HG02852 (cell line): ENCODE results near the gene SHISA8.
"Not testable (repeated sequence)": the region's sequence is repeated elsewhere in the genome, so short reads cannot be mapped to it uniquely, and the experiment has no call there.

Experiments
- ATAC-seq: cut with Tn5 transposase; IDR thresholded peaks from one replicate; pipeline ENCODE4 v1.9.1; 2021; ENCODE audit warnings: mild to moderate bottlenecking, moderate library complexity; ENCODE audit not compliant: unreplicated experiment

SHISA8 gene

GRCh38 chr22:41915035-41915785 is at the start of gene SHISA8:
SHISA8 (minus strand) TSS chr22:41915074; CDS start chr22:41914667, 407 bp downstream.
- ATAC-seq = no peak

GRCh38 chr22:41964112-41964491 is 49.2 kb upstream of the SHISA8 start:
- no peak for ATAC-seq

GRCh38 chr22:41963453-41964111 is 48.7 kb upstream of the SHISA8 start:
- ATAC-seq = no peak

GRCh38 chr22:41957941-41958556 is 43.2 kb upstream of the SHISA8 start:
- ATAC-seq = no peak

- ATAC-seq = no peak
These were observed 37.8 kb upstream of the SHISA8 start for GRCh38 chr22:41952713-41953112.

- ATAC-seq = no peak
These were observed 37.1 kb upstream of the SHISA8 start, which contains the start of gene SMIM45 for GRCh38 chr22:41951898-41952474. SMIM45 (plus strand) TSS chr22:41952150.

- ATAC-seq = no peak
These were observed 34.6 kb upstream of the SHISA8 start for GRCh38 chr22:41949297-41949965.

GRCh38 chr22:41948928-41949296 is 34.0 kb upstream of the SHISA8 start:
- not testable (repeated sequence) for ATAC-seq

GRCh38 chr22:41948142-41948541 is 33.3 kb upstream of the SHISA8 start:
- no peak for ATAC-seq

- no peak for ATAC-seq
These were observed 32.7 kb upstream of the SHISA8 start for GRCh38 chr22:41947424-41948080.

- peak; percentile 80 for ATAC-seq
These were observed 32.0 kb upstream of the SHISA8 start, which contains the start of gene CENPM for GRCh38 chr22:41946629-41947423. CENPM (minus strand) TSS chr22:41947152; CDS start chr22:41947076, 76 bp downstream.

GRCh38 chr22:41943661-41944209 is 28.9 kb upstream of the SHISA8 start:
- ATAC-seq = no peak

- ATAC-seq = no peak
These were observed 26.2 kb upstream of the SHISA8 start for GRCh38 chr22:41940832-41941765.

GRCh38 chr22:41939981-41940831 is 25.3 kb upstream of the SHISA8 start:
- ATAC-seq = peak; percentile 45

GRCh38 chr22:41936894-41937169 is 22.0 kb upstream of the SHISA8 start:
- ATAC-seq = no peak

GRCh38 chr22:41935509-41935908 is 20.6 kb upstream of the SHISA8 start:
- ATAC-seq = no peak

- ATAC-seq = no peak
These were observed 20.1 kb upstream of the SHISA8 start for GRCh38 chr22:41935015-41935351.
